OCI-LY3 (cell line): ENCODE results near the gene MPG.

ENCODE experiments used
- EZH2phosphoT487 ChIP-seq: fragments of 200-600 bp; shearing (Covaris generic); IDR thresholded peaks from 2 replicates; pipeline ENCODE4 v1.6.1; 2018; ENCODE audit warnings: antibody characterized with exemption, mixed run types, low read depth
- TF ChIP-seq, protein P1 (sequence below): fragments of 200-600, 300-600 bp; sonication (generic); IDR thresholded peaks from 2 replicates; pipeline ENCODE4 v1.5.1; 2014; ENCODE audit warnings: antibody characterized with exemption, low read length, low read depth

DNA sequence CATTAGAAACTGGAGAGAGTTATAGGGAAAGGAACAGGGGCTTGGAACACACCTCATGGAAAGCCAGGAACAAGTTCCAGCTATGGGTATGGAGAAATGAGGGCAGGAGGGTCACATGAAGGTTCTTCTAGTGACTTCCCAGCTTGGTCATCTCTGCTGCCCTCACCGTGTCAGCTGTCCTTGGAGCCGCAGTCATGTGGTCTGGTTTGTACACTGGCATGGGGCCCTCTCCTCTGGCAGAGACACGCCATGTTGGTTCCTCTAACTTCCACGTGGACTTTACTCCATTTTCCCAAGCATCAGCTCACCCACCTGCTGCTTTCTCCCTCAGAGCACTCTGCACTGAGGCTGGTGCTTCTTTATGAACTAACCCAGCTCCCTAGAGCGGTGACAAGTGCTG is 26.3 kb downstream of the MPG start:
- TF ChIP-seq, protein P1, sequence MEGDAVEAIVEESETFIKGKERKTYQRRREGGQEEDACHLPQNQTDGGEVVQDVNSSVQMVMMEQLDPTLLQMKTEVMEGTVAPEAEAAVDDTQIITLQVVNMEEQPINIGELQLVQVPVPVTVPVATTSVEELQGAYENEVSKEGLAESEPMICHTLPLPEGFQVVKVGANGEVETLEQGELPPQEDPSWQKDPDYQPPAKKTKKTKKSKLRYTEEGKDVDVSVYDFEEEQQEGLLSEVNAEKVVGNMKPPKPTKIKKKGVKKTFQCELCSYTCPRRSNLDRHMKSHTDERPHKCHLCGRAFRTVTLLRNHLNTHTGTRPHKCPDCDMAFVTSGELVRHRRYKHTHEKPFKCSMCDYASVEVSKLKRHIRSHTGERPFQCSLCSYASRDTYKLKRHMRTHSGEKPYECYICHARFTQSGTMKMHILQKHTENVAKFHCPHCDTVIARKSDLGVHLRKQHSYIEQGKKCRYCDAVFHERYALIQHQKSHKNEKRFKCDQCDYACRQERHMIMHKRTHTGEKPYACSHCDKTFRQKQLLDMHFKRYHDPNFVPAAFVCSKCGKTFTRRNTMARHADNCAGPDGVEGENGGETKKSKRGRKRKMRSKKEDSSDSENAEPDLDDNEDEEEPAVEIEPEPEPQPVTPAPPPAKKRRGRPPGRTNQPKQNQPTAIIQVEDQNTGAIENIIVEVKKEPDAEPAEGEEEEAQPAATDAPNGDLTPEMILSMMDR, result no peak
- TF ChIP-seq EZH2phosphoT487, result no peak
